HG03457 (cell line): ENCODE measurements around the gene TMEM245.

Experiments used
- ATAC-seq: cut with Tn5 transposase; IDR thresholded peaks from one replicate; pipeline ENCODE4 v1.9.1; 2021; ENCODE audit warnings: moderate number of reproducible peaks; ENCODE audit not compliant: unreplicated experiment

TMEM245 gene

DNA sequence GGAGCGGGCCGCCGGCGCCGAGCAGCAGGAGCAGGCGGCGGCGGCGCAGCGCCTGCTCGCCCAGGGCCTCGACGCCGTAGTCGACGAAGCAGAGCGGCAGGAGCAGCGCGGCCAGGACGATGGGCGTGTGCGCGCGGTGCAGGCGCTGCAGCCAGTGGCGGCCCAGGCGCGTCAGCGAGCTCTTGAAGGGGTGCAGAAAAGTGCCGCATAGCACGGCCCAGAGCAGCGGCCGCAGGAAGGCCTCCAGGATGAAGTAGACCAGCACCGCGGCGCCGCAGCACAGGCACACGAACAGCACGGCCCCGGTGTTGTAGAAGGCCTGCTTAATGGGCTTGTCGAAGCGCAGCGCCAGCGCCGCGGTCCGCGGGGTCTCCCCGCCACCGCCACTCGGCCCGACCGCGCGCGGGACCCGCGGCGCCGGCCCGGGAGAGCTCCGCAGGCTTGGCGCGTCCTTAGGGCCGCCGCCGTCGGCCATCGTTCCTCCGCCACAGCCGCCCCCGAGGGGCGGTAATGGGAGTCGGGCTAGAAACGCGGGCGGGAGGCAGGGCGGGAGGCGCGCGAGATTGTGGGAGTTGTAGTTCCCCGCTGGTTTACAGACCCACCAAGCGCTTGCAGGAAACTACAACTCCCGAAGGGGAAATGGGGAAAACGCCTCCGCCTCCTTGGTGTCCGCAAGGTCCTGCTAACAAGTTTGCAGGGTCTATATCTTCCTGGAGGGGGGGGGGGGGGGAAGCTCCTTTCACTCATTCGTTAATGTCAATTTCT is at the start of gene TMEM245:
TMEM245 (minus strand) TSS at position 509 of the 765 bp plus-strand sequence; CDS start at position 475, 34 bp downstream.
- peak; percentile 88 for ATAC-seq

DNA sequence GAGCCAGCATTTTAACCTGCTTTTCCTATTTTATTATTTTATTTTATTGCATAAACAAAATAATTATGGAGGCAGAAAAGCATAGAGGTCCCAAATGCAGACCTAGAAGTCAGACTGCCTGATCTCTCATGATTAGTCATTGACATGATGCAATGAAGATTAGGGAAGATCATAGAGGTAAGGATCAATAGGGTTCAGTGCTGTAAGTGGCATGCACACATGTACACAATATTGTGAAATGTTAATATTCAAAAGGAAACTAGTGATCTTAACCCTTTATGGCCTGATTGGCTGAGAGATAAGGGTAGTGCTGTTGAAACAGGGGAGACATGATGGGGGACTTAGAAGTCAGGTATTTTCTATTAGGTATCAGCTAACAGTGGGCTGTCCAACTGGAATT is 48.4 kb upstream of the TMEM245 start:
- no peak for ATAC-seq

DNA sequence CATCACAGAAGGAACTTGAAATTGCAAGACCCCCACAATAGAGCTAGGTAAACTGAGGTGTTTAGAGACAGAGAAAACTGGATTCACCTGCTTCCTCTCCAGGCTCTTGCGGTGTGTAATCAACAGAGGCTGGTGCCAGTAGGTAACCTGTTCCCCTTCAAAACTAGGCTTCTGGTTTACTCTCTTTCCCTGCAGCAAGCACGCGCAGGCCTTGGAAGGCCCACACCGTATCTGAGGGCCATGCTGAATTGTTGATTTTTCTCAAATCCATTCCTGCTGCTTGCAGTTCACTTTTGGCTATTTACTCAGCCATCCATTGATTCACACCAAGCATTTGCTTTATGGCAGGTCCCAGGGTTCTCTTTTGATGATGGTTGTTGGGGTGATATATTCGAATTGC is 48.0 kb upstream of the TMEM245 start:
- ATAC-seq: no peak

DNA sequence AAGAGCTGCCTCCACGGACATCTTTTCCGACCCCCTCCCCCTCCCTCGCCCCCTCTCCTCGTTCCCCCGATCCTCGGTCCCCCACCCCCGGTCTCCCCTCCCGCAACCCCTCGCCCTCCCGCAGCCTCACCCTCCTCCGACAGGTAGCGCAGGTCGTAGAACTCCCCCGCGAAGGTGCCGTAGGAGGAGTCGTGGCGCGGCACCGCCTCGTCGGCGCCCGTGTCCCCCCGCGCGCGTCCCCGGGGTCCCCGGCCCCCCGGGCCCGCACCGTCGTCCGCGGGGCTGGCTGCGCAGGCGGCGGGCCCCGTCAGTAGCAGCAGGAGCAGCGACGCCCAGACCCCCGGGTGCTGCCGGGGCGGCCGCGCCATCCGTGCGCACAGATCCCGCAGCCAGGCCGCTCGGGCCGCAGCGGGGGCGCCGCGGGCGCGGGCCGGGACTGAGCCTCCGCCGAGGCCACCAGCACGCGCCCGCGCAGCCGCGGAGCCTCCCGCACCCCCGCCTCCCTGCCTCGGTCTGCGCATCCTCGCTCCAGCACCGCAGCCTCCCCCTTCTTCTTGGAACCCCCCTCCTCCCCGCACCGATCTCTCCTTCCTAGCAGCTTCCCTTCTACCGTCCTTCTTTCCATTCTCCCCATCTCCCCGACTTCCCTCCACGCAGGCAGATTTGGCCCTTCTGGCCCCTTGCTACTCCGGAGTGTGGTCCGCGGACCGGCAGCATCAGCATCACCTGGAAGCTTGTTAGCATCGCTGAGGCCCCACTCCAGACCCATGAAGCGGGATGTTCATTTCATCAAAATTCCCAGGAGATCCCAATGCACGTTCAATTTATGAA is 47.2 kb upstream of the TMEM245 start, which contains the start of gene FRRS1L:
FRRS1L (minus strand) TSS at position 479 of the 831 bp plus-strand sequence; CDS start at position 368, 111 bp downstream.
- no peak for ATAC-seq

DNA sequence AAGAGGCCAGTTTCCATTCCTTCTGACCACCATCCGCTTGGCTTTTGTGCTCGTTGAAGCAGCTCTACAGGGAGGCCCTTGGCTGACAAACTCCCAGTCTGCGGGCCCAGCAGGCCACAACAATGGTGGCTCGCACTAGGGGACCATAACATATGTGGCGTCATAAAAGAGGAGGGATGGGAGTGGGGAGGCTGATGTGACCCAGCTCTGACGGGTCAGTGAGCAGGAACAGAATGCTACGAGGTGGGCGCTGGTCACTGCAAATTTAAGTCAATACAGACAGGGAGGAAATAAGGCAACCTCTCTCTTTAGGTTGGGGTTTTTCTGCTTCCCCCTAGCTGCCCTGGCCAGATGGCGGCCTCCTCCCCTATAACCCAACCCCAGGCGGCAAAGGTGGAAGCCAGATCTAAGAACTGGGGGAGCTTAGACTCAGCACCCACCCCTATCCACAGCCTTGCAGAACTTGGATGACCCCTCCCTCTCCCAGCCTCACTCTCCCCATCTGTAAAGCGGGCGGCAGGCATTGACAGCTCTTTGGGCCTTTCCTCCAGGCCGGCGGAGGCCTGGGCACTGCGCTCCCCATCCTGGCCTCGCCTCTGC is 46.5 kb upstream of the TMEM245 start:
- no peak for ATAC-seq

DNA sequence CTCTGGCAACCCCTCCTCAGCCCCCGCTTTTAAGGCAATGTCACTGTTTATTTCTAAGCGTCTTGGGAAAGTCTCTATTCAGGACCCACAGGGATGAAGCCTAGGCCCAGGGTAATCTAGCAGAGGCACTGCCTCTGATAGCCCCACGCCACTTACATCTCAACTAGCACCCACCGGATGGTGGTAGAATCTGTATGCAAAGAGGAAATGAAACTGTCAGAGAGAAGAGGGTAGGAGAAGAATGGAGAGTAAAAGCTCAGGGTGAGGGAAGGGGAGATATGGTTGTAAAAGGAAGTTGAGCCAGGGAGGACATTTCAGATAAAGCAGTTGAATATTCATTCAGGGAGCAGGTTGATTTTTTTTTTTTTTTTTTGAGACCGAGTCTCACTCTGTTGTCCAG is 44.3 kb upstream of the TMEM245 start:
- ATAC-seq: no peak

DNA sequence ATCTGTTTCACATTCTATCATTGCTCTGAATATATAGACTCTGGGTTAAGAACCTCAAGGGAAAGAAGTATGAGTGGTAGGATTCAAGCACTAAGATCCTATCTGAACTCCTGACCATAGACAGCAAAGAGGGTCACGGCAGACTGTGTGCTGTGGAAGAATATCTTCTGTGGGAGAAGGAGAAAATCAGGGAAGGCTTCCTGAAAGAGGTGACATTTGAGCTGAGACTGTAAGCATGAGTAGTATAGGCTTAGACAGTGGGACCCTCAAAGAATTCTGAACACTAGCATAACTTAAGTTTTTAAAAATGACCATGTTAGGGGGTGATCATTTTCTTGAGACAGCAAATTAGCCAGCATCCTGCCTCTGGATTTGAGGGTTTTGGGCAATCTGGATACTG is 43.4 kb upstream of the TMEM245 start:
- no peak for ATAC-seq

DNA sequence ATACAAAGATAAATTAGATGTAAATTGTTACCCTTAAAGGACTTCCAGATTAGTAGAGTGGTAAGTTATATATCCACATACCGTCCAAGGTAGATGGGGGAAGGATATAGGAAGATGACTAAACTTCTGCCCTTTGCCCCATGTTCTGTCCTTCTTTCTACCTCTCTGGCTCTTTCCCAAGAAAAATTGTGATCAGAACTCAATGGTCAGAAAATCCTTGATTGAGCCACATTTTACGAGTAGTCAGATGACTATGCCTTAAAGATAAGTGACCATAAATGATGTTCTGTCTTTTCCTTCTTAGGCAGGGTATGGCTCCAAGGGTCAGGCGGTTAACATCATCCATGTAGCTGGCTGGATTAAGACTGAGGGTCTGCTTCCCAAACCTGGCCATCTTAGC is 42.9 kb upstream of the TMEM245 start:
- ATAC-seq: no peak

DNA sequence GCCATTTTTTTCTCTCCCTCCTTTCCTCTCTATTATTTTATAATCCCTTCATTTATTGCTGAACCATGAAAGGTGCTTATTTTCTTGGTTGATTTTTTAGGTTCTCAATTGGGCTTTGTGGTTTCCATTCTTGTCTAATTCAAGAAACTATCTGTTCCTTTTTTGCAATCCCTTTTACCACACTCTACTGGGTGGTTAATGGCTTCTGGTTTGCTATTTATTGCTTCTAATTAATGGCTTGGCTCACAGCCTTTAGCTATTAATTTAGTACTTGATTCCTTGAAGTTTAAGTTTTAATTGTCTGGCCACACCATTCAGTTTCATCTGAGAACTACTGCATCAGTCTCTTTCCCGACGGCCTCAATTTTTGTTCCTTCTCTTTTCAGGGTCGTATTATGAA is 41.7 kb upstream of the TMEM245 start:
- no peak for ATAC-seq

DNA sequence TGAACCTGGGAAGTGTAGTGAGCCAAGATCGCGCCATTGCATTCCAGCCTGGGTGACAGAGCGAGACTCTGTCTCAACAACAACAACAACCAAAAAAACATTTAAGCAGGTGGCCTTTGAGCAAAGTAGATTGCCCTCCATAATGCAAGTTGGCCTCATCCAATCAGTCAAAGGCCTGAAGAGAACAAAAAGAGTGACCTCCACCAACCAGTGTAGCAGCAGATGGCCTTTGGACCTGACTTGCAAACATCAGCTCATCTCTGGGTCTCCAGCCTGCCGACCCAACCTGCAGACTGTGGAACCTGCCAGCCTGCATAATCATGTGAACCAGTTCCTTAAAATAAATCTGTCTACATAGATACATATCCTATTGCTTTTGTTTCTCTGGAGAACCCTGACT is 39.8 kb upstream of the TMEM245 start:
- no peak for ATAC-seq

DNA sequence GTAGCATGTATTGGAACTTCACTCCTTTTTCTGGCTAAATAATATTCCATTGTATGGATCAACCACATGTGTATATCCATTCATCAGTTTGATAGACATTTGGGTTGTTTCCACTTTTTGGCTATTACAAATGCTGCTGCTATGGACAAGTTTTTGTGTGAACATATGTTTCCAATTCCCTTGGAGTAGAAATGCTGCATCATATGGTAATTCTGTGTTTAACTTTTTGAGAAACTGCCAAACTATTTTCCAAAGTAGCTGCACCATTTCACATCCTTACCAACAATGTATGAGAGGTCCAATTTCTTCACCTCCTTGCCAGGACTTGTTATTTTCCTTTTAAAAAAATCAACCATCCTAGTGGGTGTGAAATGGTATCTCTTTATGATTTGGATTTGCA is 38.9 kb upstream of the TMEM245 start:
- no peak for ATAC-seq

DNA sequence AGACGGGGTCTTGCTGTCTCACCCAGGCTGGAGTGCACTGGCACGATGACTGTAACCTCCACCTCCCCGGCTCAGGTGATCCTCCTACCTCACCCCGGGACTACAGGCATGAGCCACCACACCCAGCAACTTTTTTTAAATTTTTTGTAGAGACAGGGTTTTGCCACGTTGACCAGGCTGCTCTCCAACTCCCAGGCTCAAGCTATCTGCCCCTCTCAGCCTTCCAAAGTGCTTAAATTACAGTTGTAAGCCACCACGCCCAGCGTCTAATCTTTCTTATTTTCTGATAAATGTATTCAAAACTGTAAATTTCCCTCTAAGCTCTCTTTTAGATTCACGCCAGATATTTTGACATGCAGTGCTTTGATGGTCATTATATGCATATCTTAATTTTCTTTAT is 37.0 kb upstream of the TMEM245 start:
- no peak for ATAC-seq

DNA sequence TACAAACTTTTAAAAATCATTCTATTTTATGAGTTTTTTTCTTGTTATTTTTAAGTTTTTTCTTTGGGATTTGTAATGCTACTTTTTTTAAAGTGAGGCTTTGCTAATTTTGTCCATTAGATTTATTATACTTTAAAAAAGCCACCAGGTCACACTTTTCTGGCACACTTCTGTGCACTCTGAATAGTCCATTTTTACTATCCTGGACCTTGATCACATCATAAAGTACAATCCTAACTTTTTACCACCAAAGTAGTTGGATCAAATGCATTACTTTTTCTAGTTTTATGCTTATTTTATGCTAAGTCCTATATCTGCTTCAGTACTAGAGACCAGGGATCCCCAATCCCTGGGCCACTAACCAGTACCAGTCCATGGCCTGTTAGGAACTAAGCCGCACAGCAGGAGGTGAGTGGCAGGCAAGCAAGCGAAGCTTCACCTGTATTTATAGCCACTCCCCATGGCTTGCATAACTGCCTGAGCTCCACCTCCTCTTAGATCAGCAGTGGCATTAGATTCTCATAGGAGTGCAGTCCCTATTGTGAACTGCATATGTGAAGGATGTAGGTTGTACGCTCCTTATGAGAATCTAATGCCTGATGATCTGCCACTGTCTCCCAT is 31.3 kb upstream of the TMEM245 start:
- ATAC-seq: no peak

DNA sequence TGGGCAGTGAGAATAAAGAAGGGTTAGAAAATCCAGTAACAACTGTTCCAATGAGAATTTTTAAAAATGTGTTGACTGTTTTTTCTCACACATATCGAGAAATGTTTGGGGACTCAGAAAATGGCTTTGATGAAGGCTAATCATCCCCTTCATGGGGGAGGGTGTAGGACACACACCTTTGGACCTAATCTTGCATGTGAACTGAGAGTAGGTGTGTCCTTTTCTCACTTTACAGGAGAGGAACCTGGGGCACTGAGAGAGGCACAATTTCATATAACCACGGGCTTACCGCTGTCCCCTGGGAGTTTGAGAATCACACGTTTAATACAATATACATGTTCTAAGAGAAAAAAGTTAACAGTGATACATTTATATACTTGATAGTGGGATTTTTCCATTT is 30.0 kb upstream of the TMEM245 start:
- ATAC-seq: no peak

DNA sequence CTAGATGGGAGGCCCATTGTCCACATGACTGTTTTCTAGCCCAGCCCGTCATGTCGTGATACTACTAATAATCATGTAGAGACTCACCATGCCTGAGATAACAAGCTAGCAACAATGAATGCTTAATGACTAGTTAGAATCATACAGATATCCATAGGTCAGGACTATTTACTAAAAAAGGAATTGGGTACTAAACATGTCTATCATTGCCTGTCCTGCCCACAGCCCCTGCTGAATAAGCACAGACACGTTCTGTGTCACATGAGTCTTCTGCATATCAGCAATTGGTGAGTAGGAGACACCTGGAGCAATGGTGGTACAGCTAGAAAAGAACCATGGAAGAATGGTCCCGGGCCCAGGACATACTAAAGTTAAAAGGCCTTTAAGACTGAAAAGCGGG is 29.3 kb upstream of the TMEM245 start:
- no peak for ATAC-seq

DNA sequence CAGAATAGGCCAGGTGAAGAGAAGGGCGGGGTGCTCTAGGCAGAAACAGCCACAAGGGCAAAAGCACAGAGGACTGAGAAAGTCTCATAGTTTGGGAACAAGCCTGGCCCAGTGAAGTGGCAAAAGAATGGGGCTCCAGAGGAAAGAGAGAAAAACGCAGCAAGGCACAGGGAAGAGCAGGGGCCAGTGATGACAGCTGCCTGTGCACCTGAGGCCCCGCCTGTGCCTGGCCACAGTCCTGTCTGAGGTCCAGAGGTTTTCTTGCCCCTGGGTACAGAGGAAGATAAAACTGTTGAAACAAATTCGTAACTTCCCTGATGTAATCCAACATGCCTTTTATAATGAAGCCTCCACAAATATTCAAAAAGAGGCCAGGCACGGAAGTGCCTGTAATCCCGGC is 25.3 kb upstream of the TMEM245 start:
- no peak for ATAC-seq

DNA sequence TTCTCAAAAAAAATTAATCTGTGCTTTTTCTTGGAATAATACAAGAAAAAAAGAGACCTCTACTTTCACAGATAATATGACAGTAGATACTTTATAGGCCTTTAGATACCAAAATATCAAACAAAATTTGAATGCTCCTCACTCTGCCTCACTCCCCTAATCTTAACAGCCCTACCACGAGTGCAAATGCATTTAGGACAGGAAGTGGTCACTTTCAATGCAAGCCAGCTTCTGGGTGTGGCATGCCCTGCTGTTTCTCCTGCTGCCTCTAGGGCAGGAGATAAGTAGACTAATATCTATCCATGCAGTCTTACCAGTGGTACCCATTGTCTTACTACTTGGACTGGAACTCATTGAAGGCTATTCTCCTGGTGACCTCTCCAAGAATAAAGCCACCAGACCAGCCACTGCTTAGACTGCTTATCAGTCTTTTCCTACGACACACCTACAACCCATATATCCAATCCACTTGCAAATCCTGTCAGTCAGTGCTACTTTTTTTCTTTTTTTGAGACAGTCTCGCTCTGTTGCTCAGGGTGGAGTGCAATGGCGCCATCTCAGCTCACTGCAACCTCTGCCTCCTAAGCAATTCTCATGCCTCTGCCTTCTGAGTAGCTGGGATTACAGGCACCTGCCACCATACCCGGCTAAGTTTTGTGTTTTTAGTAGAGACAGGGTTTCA is 24.3 kb upstream of the TMEM245 start:
- peak; percentile 98 for ATAC-seq

DNA sequence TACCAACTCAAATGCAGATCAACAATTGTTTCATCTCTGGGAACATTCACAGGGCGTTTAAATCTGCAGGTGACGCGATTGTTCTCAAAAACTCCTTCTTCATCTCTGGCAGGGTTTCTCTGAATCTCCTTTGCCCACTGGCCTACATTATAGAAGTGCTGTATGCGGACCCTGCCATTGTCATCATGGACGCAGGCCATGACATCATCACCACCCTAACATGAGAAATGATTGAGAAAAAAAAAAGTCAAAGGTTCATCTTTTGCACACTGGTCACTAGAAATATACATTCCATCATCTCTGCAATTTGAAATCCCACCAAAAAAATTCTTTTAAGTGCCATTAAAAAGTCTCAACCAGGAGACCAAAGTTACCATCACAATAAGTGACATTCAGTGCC is 21.6 kb upstream of the TMEM245 start:
- no peak for ATAC-seq

DNA sequence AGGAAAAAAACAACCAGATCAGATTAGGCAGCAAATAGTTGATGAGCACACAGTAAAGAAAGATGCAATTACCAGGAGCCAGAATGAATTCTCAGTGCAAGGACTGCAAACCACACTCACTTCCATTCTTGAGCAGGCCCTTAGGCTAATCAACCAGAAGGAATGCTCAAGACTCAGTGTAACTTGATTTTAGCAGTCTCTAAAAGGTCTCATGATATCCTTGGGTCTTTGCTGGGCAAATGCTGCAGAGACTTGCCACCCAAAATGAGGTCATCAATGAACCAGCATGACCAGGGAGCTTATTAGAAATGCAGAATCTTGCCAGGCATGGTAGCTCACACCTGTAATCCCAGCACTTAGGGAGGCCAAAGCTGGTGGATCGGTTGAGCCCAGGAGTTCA is 20.1 kb upstream of the TMEM245 start:
- ATAC-seq: no peak

DNA sequence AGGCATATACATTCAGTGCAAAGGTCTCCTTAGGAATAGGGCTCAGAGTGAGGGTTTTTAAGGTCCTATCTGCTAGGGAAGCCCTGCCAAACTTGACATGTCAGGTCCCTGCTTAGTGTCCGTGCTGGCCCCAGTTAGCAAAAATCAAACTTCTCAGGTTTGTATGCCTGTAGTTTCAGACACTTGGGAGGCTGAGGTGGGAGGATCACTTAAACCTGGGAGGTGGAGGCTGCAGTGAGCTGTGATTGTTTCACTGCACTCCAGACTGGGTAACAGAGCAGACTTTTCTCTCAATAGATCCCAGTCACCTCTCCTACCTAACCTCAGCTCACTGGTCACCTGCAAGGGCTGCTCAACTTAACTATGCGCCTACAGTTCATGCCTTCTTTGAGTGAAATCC is 18.7 kb upstream of the TMEM245 start:
- no peak for ATAC-seq

DNA sequence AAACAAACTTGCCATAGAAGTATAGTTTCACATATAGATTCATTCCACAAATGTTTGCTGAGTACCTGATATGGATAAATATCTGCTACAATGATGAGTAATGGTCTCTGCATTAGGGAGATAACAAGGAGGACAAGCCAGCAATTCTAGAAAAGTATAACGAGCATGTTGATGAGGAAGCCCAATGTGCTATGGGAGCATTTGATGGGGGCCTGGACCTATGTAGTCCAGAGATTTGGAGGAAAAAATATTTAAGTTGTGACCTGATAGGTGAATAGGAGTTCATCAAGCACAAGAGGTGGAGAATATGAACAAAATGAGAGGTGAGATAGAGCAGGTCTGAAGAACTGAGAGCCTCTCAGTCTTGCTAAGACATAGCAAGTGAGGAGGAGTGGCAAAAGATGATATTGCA is 14.4 kb upstream of the TMEM245 start:
- ATAC-seq: no peak
